HCT116 (cell line): ENCODE measurements around the gene SURF6. TPM values are rescaled to one million over a fixed set of nuclear protein-coding genes. Genes with fewer than 3 reads are reported as not detected.

Experiments used
- ATAC-seq: fragments of 200-7000 bp; cut with Tn5 transposase; 2 replicates; pipeline ENCODE4 v1.9.1; 2020; ENCODE audit warnings: mild to moderate bottlenecking, moderate library complexity
- BruUV-seq: library from RNA; stranded (reverse); fragments of 400-500 nt; replicated peaks from 2 replicates; lab custom pipeline; 2021; lab: Mats Ljungman, UMichigan
- CTCF ChIA-PET: fragments of 300-600 bp; sonication (Branson Sonifier 250); formaldehyde crosslinking; loops from one replicate; lab custom pipeline; 2021; ENCODE audit warnings: antibody characterized with exemption; lab: Charles Lee
- POLR2A ChIA-PET: fragments of 300-600, 350-600 bp; sonication (Branson Sonifier 250); formaldehyde crosslinking; loops from one replicate; lab custom pipeline; 2021; ENCODE audit warnings: antibody characterized with exemption; lab: Charles Lee
- RAD21 ChIA-PET, 2 experiments: fragments of 300-600 bp; sonication (Branson Sonifier 250); formaldehyde crosslinking; loops; one replicate each; lab custom pipeline; 2023; ENCODE audit warnings: low total read pairs in 2 of 2; ENCODE audit not compliant: uncharacterized antibody in 2 of 2, unreplicated experiment in 2 of 2, low non-redundant PET in 1 of 2; lab: Charles Lee
- DNase-seq: peaks from one replicate; pipeline ENCODE4 v3.0.0-alpha.2; 2010; ENCODE audit warnings: low read depth, low spot score
- H2AFZ ChIP-seq: fragments of 200-600 bp; shearing (Covaris generic), sonication (generic); 2 replicates; pipeline ENCODE4 v1.6.1; 2017; ENCODE audit warnings: low read depth, mixed run types, mixed read lengths, antibody characterized with exemption, low read length; ENCODE audit not compliant: poor library complexity, severe bottlenecking
- H3K27ac ChIP-seq: 2 replicates; pipeline ENCODE4 v1.5.1; 2012; ENCODE audit warnings: low read depth, low read length
- H3K27me3 ChIP-seq: fragments of 200-600 bp; sonication (generic); 2 replicates; pipeline ENCODE4 v1.6.1; 2016; ENCODE audit warnings: mixed run types, low read length, mixed read lengths; ENCODE audit not compliant: insufficient read depth
- H3K36me3 ChIP-seq, 2 experiments: fragments of 200-500 bp in 1 of 2; fragments of 200-600 bp in 1 of 2; sonication (Bioruptor generic) in 1 of 2; sonication (generic) in 1 of 2; 2 replicates each; pipeline versions ENCODE4 v1.5.1 to v1.6.1; 2014 to 2016; ENCODE audit warnings: low read length in 2 of 2, inconsistent platforms in 1 of 2, mixed read lengths in 1 of 2, mixed run types in 1 of 2; ENCODE audit not compliant: insufficient read depth in 2 of 2, control insufficient read depth in 1 of 2
- H3K4me1 ChIP-seq, 2 experiments: fragments of 200-600 bp in 1 of 2; sonication (generic) in 1 of 2; 2 replicates each; pipeline versions ENCODE4 v1.5.1 to v1.6.1; 2012 to 2017; ENCODE audit warnings: low read length in 2 of 2, inconsistent platforms in 1 of 2, mild to moderate bottlenecking in 1 of 2, mixed read lengths in 1 of 2, mixed run types in 1 of 2, moderate library complexity in 1 of 2; ENCODE audit not compliant: insufficient read depth in 2 of 2, control insufficient read depth in 1 of 2
- H3K4me2 ChIP-seq: fragments of 200-600 bp; sonication (generic); 2 replicates; pipeline ENCODE4 v1.6.1; 2017; ENCODE audit warnings: mixed run types, low read length, mixed read lengths
- H3K4me3 ChIP-seq, 2 experiments: fragments of 200-600 bp in 1 of 2; sonication (generic) in 1 of 2; replicated peaks in 1 of 2; 2 replicates each; pipeline ENCODE4 v1.5.1; 2011 to 2016; ENCODE audit warnings: low read length in 2 of 2, control low read depth in 1 of 2, low read depth in 1 of 2, mild to moderate bottlenecking in 1 of 2, mixed read lengths in 1 of 2, mixed run types in 1 of 2
- H3K79me2 ChIP-seq: fragments of 200-600 bp; sonication (generic); 2 replicates; pipeline ENCODE4 v1.6.1; 2017; ENCODE audit warnings: mild to moderate bottlenecking, mixed run types, low read length, moderate library complexity, mixed read lengths; ENCODE audit not compliant: insufficient read depth
- H3K9ac ChIP-seq: fragments of 200-600 bp; sonication (generic); 2 replicates; pipeline ENCODE4 v1.6.1; 2016; ENCODE audit warnings: low read length, mixed read lengths
- H3K9me2 ChIP-seq: fragments of 200-600 bp; sonication (generic), shearing (Covaris generic); 2 replicates; pipeline ENCODE4 v1.6.1; 2017; ENCODE audit warnings: mixed run types, mild to moderate bottlenecking, moderate library complexity; ENCODE audit not compliant: insufficient read depth
- H3K9me3 ChIP-seq, 2 experiments: fragments of 200-500 bp in 1 of 2; fragments of 200-600 bp in 1 of 2; sonication (Bioruptor generic) in 1 of 2; sonication (generic) in 1 of 2; 2 replicates each; pipeline ENCODE4 v1.6.1; 2014 to 2017; ENCODE audit warnings: low read length in 2 of 2, mixed read lengths in 2 of 2, inconsistent platforms in 1 of 2, low read depth in 1 of 2, mild to moderate bottlenecking in 1 of 2, mixed run types in 1 of 2, moderate library complexity in 1 of 2; ENCODE audit not compliant: control insufficient read depth in 1 of 2, insufficient read depth in 1 of 2
- H4K20me1 ChIP-seq: fragments of 200-600 bp; sonication (generic), shearing (Covaris generic); 2 replicates; pipeline ENCODE4 v1.6.1; 2017; ENCODE audit warnings: mixed run types, mild to moderate bottlenecking, moderate library complexity; ENCODE audit not compliant: insufficient read depth
- ATF3 ChIP-seq: IDR thresholded peaks from 2 replicates; pipeline ENCODE4 v1.6.1; 2012
- CBX3 ChIP-seq: IDR thresholded peaks from 2 replicates; pipeline ENCODE4 v1.6.1; 2012; ENCODE audit warnings: low read depth
- CEBPB ChIP-seq: IDR thresholded peaks from 2 replicates; pipeline ENCODE4 v1.6.1; 2012; ENCODE audit warnings: low read depth
- CTCF ChIP-seq, 3 experiments: fragments of 200-600 bp in 1 of 3; sonication (generic) in 1 of 3; IDR thresholded peaks in 2 of 3; conservative IDR thresholded peaks in 1 of 3; 2 replicates each; pipeline ENCODE4 v1.5.1; 2012 to 2017; ENCODE audit warnings: low read depth in 2 of 3, low read length in 2 of 3, antibody characterized with exemption in 1 of 3, borderline replicate concordance in 1 of 3, control low read depth in 1 of 3, mild to moderate bottlenecking in 1 of 3, mixed read lengths in 1 of 3, mixed run types in 1 of 3, moderate library complexity in 1 of 3; ENCODE audit not compliant: insufficient read depth in 1 of 3
- ELF1 ChIP-seq: IDR thresholded peaks from 2 replicates; pipeline ENCODE4 v1.6.1; 2012; ENCODE audit warnings: low read depth, borderline replicate concordance
- EZH2phosphoT487 ChIP-seq: fragments of 200-600 bp; IDR thresholded peaks from 2 replicates; pipeline ENCODE4 v1.6.1; 2018; ENCODE audit warnings: antibody characterized with exemption, borderline replicate concordance
- POLR2AphosphoS5 ChIP-seq: IDR thresholded peaks from 2 replicates; pipeline ENCODE4 v1.6.1; 2011; ENCODE audit warnings: mild to moderate bottlenecking, low read depth, low read length, moderate library complexity
- REST ChIP-seq: IDR thresholded peaks from 2 replicates; pipeline ENCODE4 v1.6.1; 2012; ENCODE audit warnings: low read depth
- TCF7L2 ChIP-seq: IDR thresholded peaks from 2 replicates; pipeline ENCODE4 v1.7.0; 2011; ENCODE audit warnings: borderline replicate concordance, inconsistent platforms; ENCODE audit not compliant: insufficient read depth, insufficient read length; ENCODE audit errors: extremely low read depth
- ZFX ChIP-seq: fragments of 450-650 bp; IDR thresholded peaks from 2 replicates; pipeline ENCODE4 v1.6.1; 2017
- intact Hi-C: fragments of 100-400 bp; cut with micrococcal nuclease; formaldehyde crosslinking; loops from 2 replicates; pipeline ENCODE4 v1.10.0; 2022
- total RNA-seq: library from RNA; stranded (reverse); gene quantifications from one replicate; pipeline ENCODE4 v1.2.1, GENCODE V29; 2021; ENCODE audit not compliant: unreplicated experiment

Gene SURF6
- total RNA-seq, 1 experiment from 2014 or later = 30.1 TPM

GRCh38 chr9:133306242-133307204 lies 29.5 kb downstream of the SURF6 start:
- no peak for ATAC-seq
- no peak overlapping the region for H2AFZ ChIP-seq

More at GRCh38 chr9:133306242-133307204, 29.5 kb downstream of the SURF6 start:
- H3K79me2 ChIP-seq = no peaks in the 10 kb centered on the region
- TF ChIP-seq CBX3 = no peak
- no peak for TF ChIP-seq ZFX
- no peak for TF ChIP-seq ATF3
- TF ChIP-seq CEBPB = no peak
- no peak for TF ChIP-seq TCF7L2
- no peak for TF ChIP-seq ELF1
- TF ChIP-seq CTCF (IDR thresholded peaks at IDR 0.05 in 2 of 3, conservative IDR thresholded peaks at IDR 0.05 in 1 of 3; ENCODE audit: borderline replicate concordance in 1 of 3, insufficient read depth in 1 of 3, low read depth in 2 of 3, low read length in 2 of 3) = no peak
- no peak for TF ChIP-seq REST
- no peak for TF ChIP-seq POLR2AphosphoS5
- no peak for TF ChIP-seq EZH2phosphoT487
- TF ChIP-seq, all 23 proteins: peak for 0
- Histone ChIP-seq H3K9me2 (no peaks in the 10 kb centered on the region), H3K9ac (no peak overlapping the region), H3K27ac (no peak overlapping the region), H3K4me2 (no peak overlapping the region), H3K4me3 (no peak overlapping the region), H4K20me1 (no peaks in the 10 kb centered on the region), H3K27me3 (0 out of 2 replicates have a peak, but pooled peaks cover 3% of the 10 kb centered on the region), H3K9me3 (peaks cover 0 to 3% of the 10 kb centered on the region in 2 experiments; a peak in 1 of 4 replicates), H3K4me1 (no peaks in the 10 kb centered on the region), H3K36me3 (no peaks in the 10 kb centered on the region)
- no TSS peak for BruUV-seq
- POLR2A ChIA-PET = interaction anchor here (0.6 kb wide), 2 partner anchors 37 to 167 kb away, joined by 3 to 4 read pairs; no protein-coding TSS in a partner anchor
- CTCF ChIA-PET = no interaction called here
- intact Hi-C loops = no loop called here
- no peak for DNase-seq
- RAD21 ChIA-PET = no interaction called here
